ENCODE data around the gene SPCS2.

DNA sequence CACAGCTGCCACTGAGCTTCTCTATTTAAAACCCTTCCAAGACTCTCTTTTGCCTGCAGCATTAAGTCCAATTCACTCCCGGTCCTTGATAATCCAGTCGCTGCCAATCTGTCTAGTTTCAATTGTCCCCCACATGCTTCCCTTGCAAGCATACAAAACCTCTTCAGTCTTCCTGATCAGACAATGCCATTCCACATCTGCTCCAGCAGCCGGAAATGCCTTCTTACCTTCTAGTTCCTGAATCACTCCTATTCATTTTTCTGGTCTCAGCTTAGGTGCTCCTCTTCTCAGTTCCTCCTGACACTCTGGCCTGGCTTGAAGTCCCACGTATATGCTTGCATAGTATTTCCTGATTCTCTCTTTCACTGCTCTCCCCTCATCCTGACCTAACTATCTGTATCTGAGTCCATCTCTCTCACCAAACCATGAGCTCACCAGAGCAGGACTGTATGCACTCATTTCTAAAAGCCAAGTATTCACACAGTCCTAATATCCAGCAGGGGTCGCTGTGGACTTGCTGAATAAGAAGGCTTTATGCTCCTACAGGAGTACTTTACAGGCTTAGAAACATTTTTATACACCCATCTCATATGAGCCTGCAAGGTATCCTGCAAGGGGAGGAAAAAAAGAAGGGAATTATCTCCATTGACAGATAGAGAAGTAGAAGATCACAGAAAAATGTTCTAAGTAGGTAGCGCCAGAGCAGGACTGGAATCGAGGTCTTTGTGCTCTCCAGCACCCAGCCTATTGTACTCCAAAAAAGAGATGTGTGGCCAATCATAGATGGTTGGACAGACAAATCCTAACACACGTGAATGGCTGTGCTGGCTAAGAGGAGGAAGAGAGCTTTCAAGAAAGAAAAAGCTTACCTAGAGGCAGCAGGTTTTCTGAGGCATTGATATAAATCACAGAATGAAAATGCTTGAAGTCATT is 19.4 kb upstream of the SPCS2 start:
- TF ChIP-seq CTCF (IDR thresholded peaks at IDR 0.05) (peak; percentile 59 to 81 (median 76)), POLR2AphosphoS5 (IDR thresholded peaks at IDR 0.05) (no peak)
